ENCODE data around the gene KIRREL3.

DNA sequence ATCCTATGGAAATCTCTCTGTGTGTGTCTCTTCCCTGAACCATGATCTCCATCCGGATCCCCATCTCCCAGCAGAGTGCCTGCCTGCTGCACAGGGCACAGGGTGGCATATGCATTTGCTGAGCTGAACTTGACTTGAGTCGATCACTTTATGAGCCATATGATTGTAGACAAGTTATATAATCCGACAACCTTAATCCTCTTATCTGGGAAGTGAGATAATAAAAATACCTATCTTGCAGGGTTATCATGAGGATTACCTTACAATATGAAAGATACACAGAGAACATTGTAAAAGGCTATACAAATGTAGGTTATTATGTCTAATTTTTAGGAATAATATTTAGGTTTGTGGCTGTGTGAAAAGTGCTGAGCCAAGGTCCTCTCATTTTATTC lies 520.6 kb downstream of the KIRREL3 start:
- no peak for TF ChIP-seq POLR2A (IDR thresholded peaks at IDR 0.05)
- no peak for TF ChIP-seq CTCF (IDR thresholded peaks at IDR 0.05)

Data from ovary (tissue), 3 donors.